ENCODE measurements around the gene TBC1D1. TPM values are rescaled to one million over a fixed set of nuclear protein-coding genes. Genes with fewer than 3 reads are reported as not detected.

The TBC1D1 gene
- total and polyA plus RNA-seq, 12 donors: 85.4 to 153 (median 106) TPM

- Histone ChIP-seq H3K4me1 (peaks cover 8 to 75% (median 39%) of the 10 kb centered on the region in 9 donors), H3K4me3 (no peak overlapping the region), H3K9me3 (no peaks in the 10 kb centered on the region), H3K27me3 (no peaks in the 10 kb centered on the region), H3K36me3 (no peaks in the 10 kb centered on the region), H3K27ac (no peak overlapping the region)
- DNase-seq (no peak), ATAC-seq (no peak)
- WGBS, 2 donors: 98 to 99% methylated on average over 3 of the region's 3 CpGs
- intact Hi-C loops (cut with DNase I): no loop called here
- TF ChIP-seq CTCF (IDR thresholded peaks at IDR 0.05): no peak
Measured at GRCh38 chr4:37999965-38000364, 109.1 kb downstream of the TBC1D1 start.

- H3K27me3 ChIP-seq: no peaks in the 10 kb centered on the region
- H3K9me3 ChIP-seq: no peaks in the 10 kb centered on the region
- H3K36me3 ChIP-seq: no peaks in the 10 kb centered on the region
- no peak for TF ChIP-seq CTCF (IDR thresholded peaks at IDR 0.05)
- DNase-seq (no peak), ATAC-seq (no peak)
- 78 to 81% methylated on average over 3 of the region's 3 CpGs for whole genome bisulfite sequencing, 2 donors
- H3K4me1 ChIP-seq: peaks cover 0 to 74% (median 31%) of the 10 kb centered on the region in 9 donors
- intact Hi-C loops (cut with DNase I): no loop called here
- H3K4me3 ChIP-seq: no peak overlapping the region
- no peak overlapping the region for H3K27ac ChIP-seq
Measured at GRCh38 chr4:38001927-38002326, 111.0 kb downstream of the TBC1D1 start.

GRCh38 chr4:38002451-38003071, 111.7 kb downstream of the TBC1D1 start:
- Histone ChIP-seq H3K9me3 (no peaks in the 10 kb centered on the region), H3K4me3 (no peak overlapping the region), H3K27ac (no peak overlapping the region), H3K36me3 (no peaks in the 10 kb centered on the region), H3K4me1 (peaks cover 0 to 74% (median 33%) of the 10 kb centered on the region in 9 donors), H3K27me3 (no peaks in the 10 kb centered on the region)
- DNase-seq (no peak), ATAC-seq (no peak)
- TF ChIP-seq CTCF (IDR thresholded peaks at IDR 0.05): no peak
- whole genome bisulfite sequencing, 2 donors: 90 to 95% methylated on average over 3 of the region's 3 CpGs
- intact Hi-C loops (cut with DNase I): no loop called here

GRCh38 chr4:38003102-38003501, 112.2 kb downstream of the TBC1D1 start:
- H3K4me1 ChIP-seq: peaks cover 0 to 74% (median 37%) of the 10 kb centered on the region in 9 donors
- intact Hi-C loops (cut with DNase I): no loop called here

More at GRCh38 chr4:38003102-38003501, 112.2 kb downstream of the TBC1D1 start:
- 84 to 85% methylated on average over 3 of the region's 3 CpGs for WGBS, 2 donors
- DNase-seq (no peak), ATAC-seq (no peak)
- TF ChIP-seq CTCF (IDR thresholded peaks at IDR 0.05): no peak
- no peak overlapping the region for H3K27ac ChIP-seq
- no peaks in the 10 kb centered on the region for H3K36me3 ChIP-seq
- no peak overlapping the region for H3K4me3 ChIP-seq
- no peaks in the 10 kb centered on the region for H3K27me3 ChIP-seq
- H3K9me3 ChIP-seq: no peaks in the 10 kb centered on the region
